RWPE2 (cell line): ENCODE data around the gene GNB1L.

ENCODE experiments used
- ATAC-seq: fragments of 200-7000 bp; cut with Tn5 transposase; 3 replicates; pipeline ENCODE4 v1.9.1; 2021; ENCODE audit warnings: low read depth
- DNase-seq: peaks from one replicate; pipeline ENCODE4 v3.0.0-alpha.2; 2020; ENCODE audit warnings: low spot score
- H3K27ac ChIP-seq: fragments of 450-650 bp; 2 replicates; pipeline ENCODE4 v1.5.1; 2017; ENCODE audit warnings: mild to moderate bottlenecking; ENCODE audit not compliant: poor library complexity, severe bottlenecking
- H3K27me3 ChIP-seq: fragments of 250-450 bp; sonication (Bioruptor Pico); 2 replicates; pipeline ENCODE4 v1.5.1; 2021; ENCODE audit warnings: mild to moderate bottlenecking, moderate library complexity; ENCODE audit not compliant: insufficient read depth, poor library complexity, severe bottlenecking
- H3K36me3 ChIP-seq: fragments of 250-450 bp; sonication (Bioruptor Pico); 2 replicates; pipeline ENCODE4 v1.5.1; 2020; ENCODE audit warnings: low read depth, mild to moderate bottlenecking, moderate library complexity
- H3K4me1 ChIP-seq: fragments of 250-450 bp; sonication (Bioruptor Pico); 2 replicates; pipeline ENCODE4 v1.5.1; 2021; ENCODE audit warnings: mild to moderate bottlenecking, moderate library complexity; ENCODE audit not compliant: insufficient read depth, poor library complexity, severe bottlenecking
- H3K4me3 ChIP-seq: fragments of 250-450 bp; sonication (Bioruptor Pico); 2 replicates; pipeline ENCODE4 v1.5.1; 2021; ENCODE audit warnings: mild to moderate bottlenecking, moderate library complexity; ENCODE audit not compliant: severe bottlenecking
- H3K9me3 ChIP-seq: fragments of 250-450 bp; sonication (Bioruptor Pico); 2 replicates; pipeline ENCODE4 v1.5.1; 2021; ENCODE audit warnings: mild to moderate bottlenecking, moderate library complexity; ENCODE audit not compliant: severe bottlenecking
- TF ChIP-seq, protein P1 (sequence below): fragments of 450-650 bp; IDR thresholded peaks from one replicate; pipeline ENCODE4 v1.5.1; 2017; ENCODE audit warnings: mild to moderate bottlenecking, moderate library complexity; ENCODE audit not compliant: poor library complexity, severe bottlenecking

GNB1L gene

DNA sequence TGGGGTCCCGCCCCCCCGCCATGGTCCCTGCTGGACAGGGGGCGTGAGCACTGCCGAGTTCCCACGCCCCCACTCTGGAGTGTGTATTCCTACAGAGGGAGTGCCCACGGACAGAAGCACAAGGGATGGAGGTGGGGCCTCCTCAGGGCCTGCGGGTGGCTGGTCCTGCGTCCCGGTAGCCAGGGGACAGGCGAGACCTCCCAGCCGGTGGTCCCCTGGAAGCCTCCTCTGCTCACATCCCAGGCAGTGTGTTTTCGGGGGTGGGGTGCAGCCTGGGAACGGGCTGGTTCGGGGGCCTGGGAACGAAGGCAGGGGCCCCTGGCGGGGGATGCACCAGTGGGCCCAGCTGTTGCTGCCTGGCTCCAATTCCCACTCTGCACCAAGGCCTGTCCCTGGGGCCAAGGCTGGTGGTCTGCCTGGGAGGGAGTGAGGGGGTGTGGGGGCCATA, 115.2 kb downstream of the GNB1L start:
- ATAC-seq = no peak
- H3K27me3 ChIP-seq = no peaks in the 10 kb centered on the region

DNA sequence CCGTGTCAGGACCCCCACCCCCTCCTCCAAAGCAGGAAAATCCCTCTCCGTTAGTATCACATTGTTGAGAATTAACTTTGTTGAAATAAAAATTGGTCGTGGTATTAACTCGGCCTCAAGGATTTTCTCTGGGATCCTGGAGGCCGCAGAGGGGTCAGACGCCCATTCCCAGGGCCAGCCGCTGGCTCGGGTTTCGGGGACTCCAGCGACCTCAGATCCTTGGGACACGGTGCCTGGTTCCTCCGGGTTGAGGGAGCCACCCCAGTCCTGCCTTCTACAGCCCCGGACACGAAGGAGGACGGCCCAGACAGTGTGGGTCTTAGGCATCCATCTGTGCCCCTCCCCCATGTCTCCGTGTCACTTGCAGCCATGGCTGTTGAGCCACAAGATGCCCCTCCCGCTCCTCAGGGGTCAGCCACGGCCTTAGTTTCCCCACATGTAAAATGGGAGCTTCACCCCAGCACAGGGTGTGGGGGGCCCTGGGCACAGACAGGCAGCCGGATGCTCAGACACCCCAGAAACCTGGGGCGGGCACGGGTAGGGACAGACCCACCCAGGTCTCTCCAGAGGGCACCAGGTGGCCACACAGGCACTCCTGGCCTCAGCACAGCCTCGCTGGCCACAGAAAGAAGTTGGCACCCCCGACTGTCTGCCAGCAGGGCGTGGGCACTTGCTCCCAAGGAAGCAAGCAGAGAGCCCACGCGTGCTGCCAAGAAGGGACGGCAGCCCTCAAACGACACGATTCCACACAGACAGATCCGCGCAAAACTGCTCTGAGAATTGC, 115.8 kb downstream of the GNB1L start:
- DNase-seq = no peak
- Histone ChIP-seq H3K4me1 (no peaks in the 10 kb centered on the region), H3K27ac (no peak overlapping the region), H3K36me3 (no peaks in the 10 kb centered on the region), H3K27me3 (no peaks in the 10 kb centered on the region), H3K9me3 (no peaks in the 10 kb centered on the region), H3K4me3 (no peak overlapping the region)
- ATAC-seq = no peak
- TF ChIP-seq, protein P1, sequence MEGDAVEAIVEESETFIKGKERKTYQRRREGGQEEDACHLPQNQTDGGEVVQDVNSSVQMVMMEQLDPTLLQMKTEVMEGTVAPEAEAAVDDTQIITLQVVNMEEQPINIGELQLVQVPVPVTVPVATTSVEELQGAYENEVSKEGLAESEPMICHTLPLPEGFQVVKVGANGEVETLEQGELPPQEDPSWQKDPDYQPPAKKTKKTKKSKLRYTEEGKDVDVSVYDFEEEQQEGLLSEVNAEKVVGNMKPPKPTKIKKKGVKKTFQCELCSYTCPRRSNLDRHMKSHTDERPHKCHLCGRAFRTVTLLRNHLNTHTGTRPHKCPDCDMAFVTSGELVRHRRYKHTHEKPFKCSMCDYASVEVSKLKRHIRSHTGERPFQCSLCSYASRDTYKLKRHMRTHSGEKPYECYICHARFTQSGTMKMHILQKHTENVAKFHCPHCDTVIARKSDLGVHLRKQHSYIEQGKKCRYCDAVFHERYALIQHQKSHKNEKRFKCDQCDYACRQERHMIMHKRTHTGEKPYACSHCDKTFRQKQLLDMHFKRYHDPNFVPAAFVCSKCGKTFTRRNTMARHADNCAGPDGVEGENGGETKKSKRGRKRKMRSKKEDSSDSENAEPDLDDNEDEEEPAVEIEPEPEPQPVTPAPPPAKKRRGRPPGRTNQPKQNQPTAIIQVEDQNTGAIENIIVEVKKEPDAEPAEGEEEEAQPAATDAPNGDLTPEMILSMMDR = no peak

More for the DNA sequence above, 115.2 kb downstream of the GNB1L start:
- H3K27ac ChIP-seq = no peak overlapping the region
- H3K36me3 ChIP-seq = no peaks in the 10 kb centered on the region
- TF ChIP-seq, protein P1 = no peak
- no peaks in the 10 kb centered on the region for H3K9me3 ChIP-seq
- no peaks in the 10 kb centered on the region for H3K4me1 ChIP-seq
- no peak overlapping the region for H3K4me3 ChIP-seq
- DNase-seq = no peak

DNA sequence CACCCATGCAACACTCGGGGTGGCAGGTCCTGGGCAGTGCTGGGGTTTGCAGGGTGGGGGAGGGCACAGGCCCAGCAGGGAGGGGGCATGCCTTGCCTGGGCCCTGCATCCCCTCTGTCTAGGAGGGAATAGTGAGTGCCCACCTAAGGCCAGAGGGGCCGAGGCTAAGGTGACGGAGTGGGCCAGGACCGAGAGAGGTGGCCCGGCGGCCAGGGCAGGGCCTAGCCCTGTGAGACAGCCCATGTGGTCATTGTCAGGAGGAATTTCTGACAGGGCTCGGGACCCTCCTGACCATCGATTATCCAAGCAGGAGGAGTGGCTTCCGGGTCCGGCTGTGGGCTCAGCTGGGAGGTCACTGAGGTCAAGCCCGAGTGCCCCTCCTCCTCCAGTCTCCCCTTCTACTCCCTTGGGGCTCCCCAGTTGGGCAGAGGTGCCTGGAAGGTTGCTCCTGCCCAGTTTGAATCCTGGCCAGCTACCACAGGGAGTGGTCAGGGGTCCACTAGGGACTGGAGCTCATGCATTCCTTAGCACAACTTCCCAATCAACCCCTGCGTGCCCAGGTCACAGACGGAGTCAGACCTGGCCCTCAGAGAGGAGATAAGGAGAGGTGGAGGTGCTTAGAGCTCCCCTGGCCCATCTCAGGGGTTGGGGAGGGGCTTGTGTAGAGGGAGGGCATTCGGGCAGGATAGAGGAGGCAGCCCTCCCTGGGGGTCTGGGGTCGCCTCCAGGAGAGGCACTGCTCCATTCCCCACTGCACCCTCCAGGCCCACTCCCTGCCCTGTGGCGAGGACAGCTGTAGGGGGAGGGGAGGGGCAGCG, 116.6 kb downstream of the GNB1L start:
- ATAC-seq (no peak), DNase-seq (no peak)
- TF ChIP-seq, protein P1 = no peak
- no peaks in the 10 kb centered on the region for H3K4me1 ChIP-seq
- H3K27me3 ChIP-seq = no peaks in the 10 kb centered on the region
- no peaks in the 10 kb centered on the region for H3K9me3 ChIP-seq
- no peaks in the 10 kb centered on the region for H3K36me3 ChIP-seq
- no peak overlapping the region for H3K4me3 ChIP-seq
- H3K27ac ChIP-seq = no peak overlapping the region

DNA sequence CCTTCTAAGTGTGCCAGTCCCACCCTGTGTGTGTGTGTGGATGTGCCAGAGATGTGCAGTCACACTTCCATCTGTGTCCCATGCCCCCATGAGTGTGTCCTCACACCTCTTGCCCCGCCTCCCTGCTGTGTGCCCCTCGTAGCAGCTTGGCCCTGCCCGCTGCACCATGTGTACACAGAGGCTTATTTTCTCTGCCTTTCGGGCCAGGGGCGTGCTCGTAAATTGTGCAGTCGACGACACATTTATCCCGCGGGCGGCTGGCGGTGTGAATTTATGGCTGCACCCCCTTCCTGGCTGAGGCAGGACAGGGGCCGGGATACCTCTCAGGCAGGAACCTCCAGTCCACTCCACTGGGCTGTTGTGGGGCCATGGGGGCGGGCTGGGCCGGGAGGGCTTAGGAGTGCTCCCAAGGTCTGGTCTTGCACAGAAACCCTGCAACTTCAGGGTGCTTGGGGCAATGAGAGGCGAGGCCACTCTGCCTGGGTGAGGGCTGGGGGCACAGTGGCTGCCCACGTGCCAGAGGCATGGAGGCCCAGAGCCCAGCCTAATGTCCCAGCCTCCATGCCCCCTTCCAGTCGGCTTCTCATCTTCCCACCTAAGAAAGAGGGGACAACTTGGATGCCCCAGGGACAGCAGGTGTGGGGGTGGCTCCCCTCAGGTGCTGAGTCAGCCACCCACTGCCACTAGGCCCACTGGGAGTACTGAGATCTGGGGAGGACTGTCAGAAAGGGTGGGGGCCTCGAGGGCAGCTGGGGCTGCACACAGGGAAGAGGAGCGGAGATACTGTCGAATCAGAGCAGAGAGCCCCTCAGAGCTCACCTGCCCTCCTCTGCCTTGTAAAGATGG, 118.8 kb downstream of the GNB1L start:
- H3K36me3 ChIP-seq = no peaks in the 10 kb centered on the region
- no peak for DNase-seq
- H3K9me3 ChIP-seq = no peaks in the 10 kb centered on the region
- ATAC-seq = no peak
- TF ChIP-seq, protein P1 = no peak
- no peak overlapping the region for H3K27ac ChIP-seq
- H3K4me1 ChIP-seq = no peaks in the 10 kb centered on the region
- no peaks in the 10 kb centered on the region for H3K27me3 ChIP-seq
- no peak overlapping the region for H3K4me3 ChIP-seq
